T-helper 2 cell treated with Interferon-gamma antibody and Interleukin-4, amounts not matched to agents 5 μg/mL and 100 μg/mL, for 36 hours (primary cell): ENCODE measurements around the gene THRAP3.

ENCODE experiments used
- DNase-seq: peaks from one replicate; pipeline ENCODE4 v3.0.0; 2021; ENCODE audit warnings: low spot score
- H3K27ac Mint-ChIP-seq: one replicate; pipeline ENCODE4 v1.8.0; 2021; ENCODE audit warnings: mild to moderate bottlenecking, mixed read lengths
- H3K27me3 Mint-ChIP-seq: one replicate; pipeline ENCODE4 v1.8.0; 2021; ENCODE audit warnings: low read depth, mixed read lengths
- H3K36me3 Mint-ChIP-seq: one replicate; pipeline ENCODE4 v1.8.0; 2021; ENCODE audit warnings: low read depth, mixed read lengths
- H3K4me1 Mint-ChIP-seq: one replicate; pipeline ENCODE4 v1.8.0; 2021; ENCODE audit warnings: low read depth, mixed read lengths
- H3K4me3 Mint-ChIP-seq: one replicate; pipeline ENCODE4 v1.8.0; 2022; ENCODE audit warnings: mild to moderate bottlenecking, moderate library complexity, mixed read lengths
- H3K9me3 Mint-ChIP-seq: one replicate; pipeline ENCODE4 v1.8.0; 2021; ENCODE audit warnings: mixed read lengths

The THRAP3 gene

DNA sequence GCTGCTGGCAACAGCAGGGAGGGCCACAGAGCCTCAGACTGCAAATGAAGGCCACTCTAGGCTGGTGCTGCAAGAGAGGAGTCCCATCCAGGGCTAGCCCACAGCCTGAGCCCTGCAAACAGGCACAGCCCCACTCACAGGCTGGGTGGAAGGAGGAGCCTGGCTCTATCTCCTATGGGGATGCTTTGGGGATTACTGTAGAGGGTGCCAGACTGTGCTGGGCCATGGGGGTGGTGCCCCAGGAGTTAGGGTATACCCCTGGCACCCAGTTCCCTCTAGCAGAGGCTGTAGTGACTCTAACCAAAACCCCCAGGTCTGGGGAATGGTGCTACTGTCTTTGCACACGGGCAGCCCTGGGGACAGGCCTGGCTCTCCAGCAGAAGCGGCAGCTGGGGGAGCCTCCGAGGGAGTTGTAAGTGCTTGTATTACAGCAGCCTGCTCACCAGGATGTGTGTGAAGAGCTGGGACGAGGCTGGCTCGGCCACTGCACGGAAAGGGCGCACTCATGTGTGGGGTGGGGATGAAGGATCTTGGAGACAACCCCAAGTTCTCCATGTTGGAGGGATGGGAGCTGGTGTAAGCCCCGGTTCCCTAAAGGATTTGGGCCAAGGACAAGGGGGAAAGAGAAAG, 122.6 kb downstream of the THRAP3 start:
- no peak for DNase-seq
- peaks cover 11% of the 10 kb centered on the region for H3K4me1 Mint-ChIP-seq
- no peaks in the 10 kb centered on the region for H3K27me3 Mint-ChIP-seq
- H3K36me3 Mint-ChIP-seq: peaks cover 31% of the 10 kb centered on the region
- H3K27ac Mint-ChIP-seq: peak overlapping the region; percentile 10
- no peaks in the 10 kb centered on the region for H3K9me3 Mint-ChIP-seq
- H3K4me3 Mint-ChIP-seq: no peak overlapping the region

DNA sequence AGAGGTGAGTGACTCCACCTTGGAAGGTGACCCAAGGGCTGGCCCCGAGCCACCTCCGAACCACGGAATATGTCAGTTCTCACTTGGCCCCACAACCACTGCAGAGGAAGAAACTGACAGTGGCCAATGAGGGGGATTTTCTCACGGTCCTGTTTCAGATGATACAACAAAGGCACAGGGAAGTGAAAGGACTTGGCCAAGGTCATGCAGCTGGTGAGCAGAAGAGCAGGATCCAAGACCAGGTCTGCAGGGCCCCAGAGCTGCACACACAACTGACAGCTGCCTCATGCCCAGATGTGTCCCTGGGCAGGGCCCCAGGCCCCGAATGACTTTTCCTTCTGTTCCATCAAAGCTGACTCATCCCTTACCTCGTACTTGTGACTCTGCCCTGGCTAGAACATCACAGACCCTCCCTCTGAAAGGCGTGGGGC, 125.0 kb downstream of the THRAP3 start:
- H3K27me3 Mint-ChIP-seq: no peaks in the 10 kb centered on the region
- H3K36me3 Mint-ChIP-seq: peaks cover 39% of the 10 kb centered on the region
- DNase-seq: no peak
- H3K4me1 Mint-ChIP-seq: peaks cover 11% of the 10 kb centered on the region
- H3K4me3 Mint-ChIP-seq: no peak overlapping the region
- H3K27ac Mint-ChIP-seq: no peak overlapping the region
- no peaks in the 10 kb centered on the region for H3K9me3 Mint-ChIP-seq

DNA sequence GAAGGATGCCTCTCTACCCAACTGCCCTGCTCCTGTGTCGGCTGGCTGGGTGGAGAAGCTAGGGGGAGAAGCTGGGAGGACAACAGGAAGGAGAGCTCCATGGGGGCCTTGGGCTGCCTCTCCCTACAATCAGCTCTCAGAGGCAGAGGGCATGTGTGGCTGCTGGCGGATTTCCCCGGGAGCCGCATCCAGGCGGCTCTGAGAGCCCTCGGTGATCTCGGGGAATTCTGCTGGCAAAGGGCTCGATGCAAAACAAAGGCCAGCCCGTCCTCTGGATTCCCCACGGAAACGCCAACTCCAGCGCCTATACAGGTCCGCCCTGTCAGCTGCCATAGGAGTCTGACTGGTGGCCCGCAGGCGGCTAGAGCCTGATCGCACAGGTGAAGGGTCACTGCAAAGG, 125.6 kb downstream of the THRAP3 start:
- Mint-ChIP-seq H3K4me3 (no peak overlapping the region), H3K9me3 (no peaks in the 10 kb centered on the region), H3K36me3 (peaks cover 39% of the 10 kb centered on the region), H3K27ac (no peak overlapping the region), H3K4me1 (peaks cover 11% of the 10 kb centered on the region), H3K27me3 (no peaks in the 10 kb centered on the region)
- no peak for DNase-seq

DNA sequence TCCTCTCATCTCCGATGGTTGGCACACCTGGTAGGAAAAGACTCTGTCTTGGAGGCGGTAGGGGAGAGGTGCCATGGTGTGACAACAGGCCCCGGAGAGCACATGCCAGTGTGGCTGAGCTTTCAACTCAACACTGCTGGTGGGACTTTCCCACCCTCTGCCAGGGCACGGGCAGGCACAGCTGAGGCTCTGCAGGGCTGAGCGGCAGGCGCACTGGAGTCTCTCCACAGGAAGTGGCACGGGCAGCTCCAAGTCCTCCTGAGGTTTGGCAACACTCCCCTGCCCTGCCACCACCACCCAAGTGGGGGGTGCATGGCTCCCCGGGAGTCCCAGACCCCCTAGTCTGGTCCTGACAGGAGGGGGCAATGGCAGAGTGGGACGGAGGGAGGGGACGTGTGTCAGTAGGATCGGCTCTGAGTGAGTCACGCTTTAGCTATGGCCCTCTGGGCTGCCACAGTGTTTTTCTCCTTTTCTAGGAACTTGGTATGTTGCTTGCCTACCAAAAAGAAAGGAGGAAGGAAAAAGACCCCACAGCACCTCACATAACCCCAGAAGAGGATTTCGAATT, 126.5 kb downstream of the THRAP3 start:
- no peak overlapping the region for H3K27ac Mint-ChIP-seq
- H3K36me3 Mint-ChIP-seq: peaks cover 38% of the 10 kb centered on the region
- H3K4me1 Mint-ChIP-seq: peaks cover 11% of the 10 kb centered on the region
- no peaks in the 10 kb centered on the region for H3K9me3 Mint-ChIP-seq
- H3K4me3 Mint-ChIP-seq: peak overlapping the region; percentile 15
- no peaks in the 10 kb centered on the region for H3K27me3 Mint-ChIP-seq
- peak; percentile 12 for DNase-seq

DNA sequence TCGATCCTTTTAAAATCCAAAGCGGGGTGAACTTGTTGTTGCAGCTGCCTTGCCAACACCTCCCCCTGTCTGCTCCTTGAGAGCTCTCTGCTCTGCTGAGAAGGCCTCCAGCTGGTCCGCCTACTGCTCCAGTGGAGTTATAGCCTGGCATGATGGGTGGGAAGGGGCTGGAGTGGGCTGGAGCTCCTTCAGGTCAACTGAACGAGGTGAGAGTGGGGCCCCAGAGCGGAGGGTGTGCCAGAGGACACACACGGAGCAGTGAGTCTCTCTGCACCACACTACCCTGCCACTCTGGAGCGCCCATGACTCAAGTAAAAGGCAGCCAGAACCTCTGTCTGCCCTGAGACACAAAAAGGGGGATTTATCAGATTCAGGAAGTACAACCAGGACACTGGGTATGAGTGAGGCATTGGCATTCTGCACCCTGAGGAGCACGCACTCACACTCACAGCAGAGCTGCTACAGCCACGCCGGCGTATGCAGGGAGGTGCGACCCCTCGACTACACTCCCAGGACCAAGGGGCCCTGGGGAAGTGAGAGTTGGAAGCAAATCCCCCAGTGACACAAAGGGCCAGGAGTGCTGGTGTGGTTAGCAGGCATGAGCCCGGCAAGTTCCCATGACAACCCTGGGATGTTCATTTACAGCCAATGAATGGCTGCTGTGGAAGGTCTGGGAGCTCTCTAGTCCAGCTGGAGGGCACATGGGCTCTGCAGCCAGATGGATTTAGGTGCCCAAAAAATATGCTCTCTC, 127.2 kb downstream of the THRAP3 start:
- no peak overlapping the region for H3K27ac Mint-ChIP-seq
- DNase-seq: no peak
- no peaks in the 10 kb centered on the region for H3K9me3 Mint-ChIP-seq
- H3K36me3 Mint-ChIP-seq: peaks cover 41% of the 10 kb centered on the region
- peaks cover 11% of the 10 kb centered on the region for H3K4me1 Mint-ChIP-seq
- no peaks in the 10 kb centered on the region for H3K27me3 Mint-ChIP-seq
- H3K4me3 Mint-ChIP-seq: no peak overlapping the region

DNA sequence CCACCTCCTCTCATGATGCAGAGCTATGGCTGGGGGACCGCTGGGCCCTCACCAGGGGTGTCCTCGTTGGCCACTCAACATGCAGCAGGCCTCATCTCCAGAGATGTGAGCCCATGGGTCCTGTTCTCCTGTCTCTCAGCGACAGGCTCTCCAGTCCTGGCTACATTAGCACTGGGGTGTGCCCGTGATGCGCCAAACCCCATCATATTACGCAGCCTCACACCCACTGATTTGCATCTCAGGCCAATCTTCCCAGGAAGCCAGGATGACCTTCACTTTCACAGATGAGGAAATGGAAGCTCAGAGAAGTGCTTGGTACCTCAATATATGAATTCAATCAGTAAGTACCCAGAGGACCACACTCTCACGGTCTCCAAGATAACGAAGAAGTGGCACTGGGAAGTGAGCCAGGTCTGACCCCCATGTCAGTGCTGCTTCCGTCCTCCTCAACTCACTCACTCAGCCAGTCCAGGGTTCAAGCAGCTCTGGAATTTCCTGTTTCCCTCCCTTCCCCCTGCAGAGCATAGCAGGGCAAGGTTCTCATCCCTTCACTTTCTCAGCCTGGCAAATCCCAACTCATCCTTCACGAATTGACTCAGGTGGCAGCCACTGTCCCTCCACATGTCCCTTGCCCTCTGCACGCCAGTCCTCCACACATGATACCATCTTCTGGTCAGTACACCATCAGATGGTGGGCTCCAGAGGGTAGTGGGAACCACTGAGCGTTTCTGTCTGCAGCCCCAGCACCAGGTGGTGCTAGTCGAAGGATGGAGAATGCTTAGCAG, 128.1 kb downstream of the THRAP3 start:
- peaks cover 40% of the 10 kb centered on the region for H3K36me3 Mint-ChIP-seq
- no peak for DNase-seq
- H3K4me3 Mint-ChIP-seq: no peak overlapping the region
- H3K27me3 Mint-ChIP-seq: no peaks in the 10 kb centered on the region
- no peaks in the 10 kb centered on the region for H3K9me3 Mint-ChIP-seq
- no peak overlapping the region for H3K27ac Mint-ChIP-seq
- peaks cover 11% of the 10 kb centered on the region for H3K4me1 Mint-ChIP-seq

DNA sequence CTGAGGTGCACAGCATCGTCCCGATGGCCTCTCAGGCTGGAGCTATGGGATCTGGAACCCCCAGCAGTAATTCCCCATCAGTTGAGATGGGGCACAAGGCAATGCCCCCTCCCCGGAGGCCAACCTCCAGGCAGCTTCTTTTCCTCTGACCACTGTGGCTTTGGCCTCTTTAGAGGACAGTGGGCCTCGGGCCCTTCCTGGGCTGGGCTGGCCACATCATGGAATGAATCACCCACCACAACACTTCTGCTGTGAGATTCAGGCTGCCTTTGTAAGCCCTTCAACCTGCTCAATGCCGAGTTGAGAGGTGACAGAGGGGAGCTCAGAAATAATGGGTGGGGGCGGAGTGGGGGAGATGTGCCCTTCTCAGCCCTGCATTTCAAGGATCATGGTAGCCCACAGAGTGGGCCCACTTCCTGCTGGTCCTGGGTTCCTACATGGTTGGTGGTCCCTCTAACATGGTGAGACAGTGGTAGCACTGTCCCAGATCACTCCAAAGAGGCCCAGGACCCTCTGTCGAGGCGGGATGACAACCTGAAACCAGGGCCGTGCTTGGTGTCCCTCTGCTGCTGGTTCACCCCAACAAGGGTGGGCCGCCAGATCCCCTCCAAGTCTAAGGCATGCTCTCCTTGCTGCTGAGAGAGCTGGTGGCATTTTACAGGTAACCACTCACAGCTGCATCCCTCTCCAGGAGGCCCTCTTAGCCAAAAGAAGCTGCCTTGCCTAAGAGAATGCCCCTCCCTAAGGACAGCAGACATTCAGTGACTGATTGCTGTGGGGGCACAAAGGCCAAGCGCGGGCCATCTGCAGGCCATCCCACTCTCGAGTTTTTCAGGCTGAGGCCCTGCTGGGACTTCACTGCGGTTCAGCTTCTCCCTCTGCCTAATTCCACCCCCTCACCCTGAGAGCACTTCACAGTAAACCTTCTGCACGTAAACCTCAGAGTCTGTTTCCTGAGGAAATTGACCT, 129.0 kb downstream of the THRAP3 start:
- Mint-ChIP-seq H3K36me3 (peaks cover 38% of the 10 kb centered on the region), H3K27me3 (no peaks in the 10 kb centered on the region), H3K4me3 (no peak overlapping the region), H3K9me3 (no peaks in the 10 kb centered on the region), H3K27ac (no peak overlapping the region), H3K4me1 (peaks cover 11% of the 10 kb centered on the region)
- no peak for DNase-seq

DNA sequence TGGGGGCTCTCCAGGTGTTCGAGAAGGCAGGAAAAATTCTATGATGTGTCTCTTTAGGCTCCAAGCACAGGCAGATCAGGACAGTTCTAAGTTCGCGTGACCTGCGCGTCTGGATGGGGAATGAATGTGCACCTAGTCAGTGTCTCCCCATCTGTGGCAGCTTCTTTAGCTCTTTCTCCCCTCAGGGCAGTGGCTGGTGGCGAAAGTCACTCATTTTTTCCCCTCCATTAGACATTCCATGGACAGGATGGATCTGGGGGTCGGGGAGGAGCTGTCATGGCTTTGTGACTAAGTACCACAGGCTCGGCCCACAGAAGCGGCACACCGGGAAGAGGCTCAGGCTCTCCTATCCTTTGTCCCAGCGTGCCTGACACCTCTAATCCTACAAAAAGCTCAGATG, 130.2 kb downstream of the THRAP3 start:
- H3K4me1 Mint-ChIP-seq: peaks cover 12% of the 10 kb centered on the region
- H3K27ac Mint-ChIP-seq: peak overlapping the region; percentile 39
- H3K9me3 Mint-ChIP-seq: no peaks in the 10 kb centered on the region
- no peak overlapping the region for H3K4me3 Mint-ChIP-seq
- DNase-seq: no peak
- peaks cover 43% of the 10 kb centered on the region for H3K36me3 Mint-ChIP-seq
- no peaks in the 10 kb centered on the region for H3K27me3 Mint-ChIP-seq
